HG03520 (cell line): Measurements from ENCODE around the gene VHLL.

Experiments
- ATAC-seq: cut with Tn5 transposase; IDR thresholded peaks from one replicate; pipeline ENCODE4 v1.9.1; 2021; ENCODE audit warnings: mild to moderate bottlenecking, moderate library complexity; ENCODE audit not compliant: unreplicated experiment

Gene VHLL

GRCh38 chr1:156291226-156292061 is 7.7 kb downstream of the VHLL start:
- no peak for ATAC-seq

- ATAC-seq: no peak
Measured at GRCh38 chr1:156289857-156290256, 9.2 kb downstream of the VHLL start.

GRCh38 chr1:156286061-156286460 is 13.0 kb downstream of the VHLL start:
- no peak for ATAC-seq

- no peak for ATAC-seq
Measured at GRCh38 chr1:156285437-156285836, 13.7 kb downstream of the VHLL start.

- no peak for ATAC-seq
Measured at GRCh38 chr1:156284757-156285156, 14.3 kb downstream of the VHLL start.

- ATAC-seq: no peak
Measured at GRCh38 chr1:156284112-156284511, 15.0 kb downstream of the VHLL start, which contains the start of gene TMEM79. Gene TMEM79 (plus strand): TSS chr1:156284325. CDS start chr1:156285227, 902 bp downstream.

- ATAC-seq: no peak
Measured at GRCh38 chr1:156283521-156283920, 15.6 kb downstream of the VHLL start.

- peak; percentile 63 for ATAC-seq
Measured at GRCh38 chr1:156282479-156283222, 16.5 kb downstream of the VHLL start, which contains the start of gene SMG5. Gene SMG5 (minus strand): TSS chr1:156282825. CDS start chr1:156282680, 145 bp downstream.

GRCh38 chr1:156281693-156282478 is 17.2 kb downstream of the VHLL start:
- no peak for ATAC-seq

GRCh38 chr1:156281281-156281680 is 17.8 kb downstream of the VHLL start:
- ATAC-seq: no peak

- no peak for ATAC-seq
Measured at GRCh38 chr1:156279837-156280236, 19.3 kb downstream of the VHLL start.

GRCh38 chr1:156276966-156277381 is 22.1 kb downstream of the VHLL start:
- no peak for ATAC-seq

GRCh38 chr1:156276532-156276931 is 22.6 kb downstream of the VHLL start:
- no peak for ATAC-seq

GRCh38 chr1:156270314-156270713 is 28.8 kb downstream of the VHLL start:
- ATAC-seq: no peak

- no peak for ATAC-seq
Measured at GRCh38 chr1:156268336-156268735, 30.8 kb downstream of the VHLL start.

- no peak for ATAC-seq
Measured at GRCh38 chr1:156266051-156266450, 33.1 kb downstream of the VHLL start.

GRCh38 chr1:156263288-156263655 is 35.8 kb downstream of the VHLL start:
- no peak for ATAC-seq

- no peak for ATAC-seq
Measured at GRCh38 chr1:156262461-156263287, 36.4 kb downstream of the VHLL start.

- ATAC-seq: no peak
Measured at GRCh38 chr1:156260896-156261295, 38.2 kb downstream of the VHLL start.

GRCh38 chr1:156259805-156260204 is 39.3 kb downstream of the VHLL start:
- ATAC-seq: no peak
